HCT116 (cell line): ENCODE data around the gene SPEF2. TPM values are rescaled to one million over a fixed set of nuclear protein-coding genes. Genes with fewer than 3 reads are reported as not detected.

Experiments
- ATAC-seq: fragments of 200-7000 bp; cut with Tn5 transposase; 2 replicates; pipeline ENCODE4 v1.9.1; 2020; ENCODE audit warnings: mild to moderate bottlenecking, moderate library complexity
- BruUV-seq: library from RNA; stranded (reverse); fragments of 400-500 nt; replicated peaks from 2 replicates; lab custom pipeline; 2021; lab: Mats Ljungman, UMichigan
- CTCF ChIA-PET: fragments of 300-600 bp; sonication (Branson Sonifier 250); formaldehyde crosslinking; loops from one replicate; lab custom pipeline; 2021; ENCODE audit warnings: antibody characterized with exemption; lab: Charles Lee
- POLR2A ChIA-PET: fragments of 300-600, 350-600 bp; sonication (Branson Sonifier 250); formaldehyde crosslinking; loops from one replicate; lab custom pipeline; 2021; ENCODE audit warnings: antibody characterized with exemption; lab: Charles Lee
- RAD21 ChIA-PET, 2 experiments: fragments of 300-600 bp; sonication (Branson Sonifier 250); formaldehyde crosslinking; loops; one replicate each; lab custom pipeline; 2023; ENCODE audit warnings: low total read pairs in 2 of 2; ENCODE audit not compliant: uncharacterized antibody in 2 of 2, unreplicated experiment in 2 of 2, low non-redundant PET in 1 of 2; lab: Charles Lee
- DNase-seq: peaks from one replicate; pipeline ENCODE4 v3.0.0-alpha.2; 2010; ENCODE audit warnings: low read depth, low spot score
- H2AFZ ChIP-seq: fragments of 200-600 bp; shearing (Covaris generic), sonication (generic); 2 replicates; pipeline ENCODE4 v1.6.1; 2017; ENCODE audit warnings: low read depth, mixed run types, mixed read lengths, antibody characterized with exemption, low read length; ENCODE audit not compliant: poor library complexity, severe bottlenecking
- H3K27ac ChIP-seq: 2 replicates; pipeline ENCODE4 v1.5.1; 2012; ENCODE audit warnings: low read depth, low read length
- H3K27me3 ChIP-seq: fragments of 200-600 bp; sonication (generic); 2 replicates; pipeline ENCODE4 v1.6.1; 2016; ENCODE audit warnings: mixed run types, low read length, mixed read lengths; ENCODE audit not compliant: insufficient read depth
- H3K36me3 ChIP-seq, 2 experiments: fragments of 200-500 bp in 1 of 2; fragments of 200-600 bp in 1 of 2; sonication (Bioruptor generic) in 1 of 2; sonication (generic) in 1 of 2; 2 replicates each; pipeline versions ENCODE4 v1.5.1 to v1.6.1; 2014 to 2016; ENCODE audit warnings: low read length in 2 of 2, inconsistent platforms in 1 of 2, mixed read lengths in 1 of 2, mixed run types in 1 of 2; ENCODE audit not compliant: insufficient read depth in 2 of 2, control insufficient read depth in 1 of 2
- H3K4me1 ChIP-seq, 2 experiments: fragments of 200-600 bp in 1 of 2; sonication (generic) in 1 of 2; 2 replicates each; pipeline versions ENCODE4 v1.5.1 to v1.6.1; 2012 to 2017; ENCODE audit warnings: low read length in 2 of 2, inconsistent platforms in 1 of 2, mild to moderate bottlenecking in 1 of 2, mixed read lengths in 1 of 2, mixed run types in 1 of 2, moderate library complexity in 1 of 2; ENCODE audit not compliant: insufficient read depth in 2 of 2, control insufficient read depth in 1 of 2
- H3K4me2 ChIP-seq: fragments of 200-600 bp; sonication (generic); 2 replicates; pipeline ENCODE4 v1.6.1; 2017; ENCODE audit warnings: mixed run types, low read length, mixed read lengths
- H3K4me3 ChIP-seq, 2 experiments: fragments of 200-600 bp in 1 of 2; sonication (generic) in 1 of 2; replicated peaks in 1 of 2; 2 replicates each; pipeline ENCODE4 v1.5.1; 2011 to 2016; ENCODE audit warnings: low read length in 2 of 2, control low read depth in 1 of 2, low read depth in 1 of 2, mild to moderate bottlenecking in 1 of 2, mixed read lengths in 1 of 2, mixed run types in 1 of 2
- H3K79me2 ChIP-seq: fragments of 200-600 bp; sonication (generic); 2 replicates; pipeline ENCODE4 v1.6.1; 2017; ENCODE audit warnings: mild to moderate bottlenecking, mixed run types, low read length, moderate library complexity, mixed read lengths; ENCODE audit not compliant: insufficient read depth
- H3K9ac ChIP-seq: fragments of 200-600 bp; sonication (generic); 2 replicates; pipeline ENCODE4 v1.6.1; 2016; ENCODE audit warnings: low read length, mixed read lengths
- H3K9me2 ChIP-seq: fragments of 200-600 bp; sonication (generic), shearing (Covaris generic); 2 replicates; pipeline ENCODE4 v1.6.1; 2017; ENCODE audit warnings: mixed run types, mild to moderate bottlenecking, moderate library complexity; ENCODE audit not compliant: insufficient read depth
- H3K9me3 ChIP-seq, 2 experiments: fragments of 200-500 bp in 1 of 2; fragments of 200-600 bp in 1 of 2; sonication (Bioruptor generic) in 1 of 2; sonication (generic) in 1 of 2; 2 replicates each; pipeline ENCODE4 v1.6.1; 2014 to 2017; ENCODE audit warnings: low read length in 2 of 2, mixed read lengths in 2 of 2, inconsistent platforms in 1 of 2, low read depth in 1 of 2, mild to moderate bottlenecking in 1 of 2, mixed run types in 1 of 2, moderate library complexity in 1 of 2; ENCODE audit not compliant: control insufficient read depth in 1 of 2, insufficient read depth in 1 of 2
- H4K20me1 ChIP-seq: fragments of 200-600 bp; sonication (generic), shearing (Covaris generic); 2 replicates; pipeline ENCODE4 v1.6.1; 2017; ENCODE audit warnings: mixed run types, mild to moderate bottlenecking, moderate library complexity; ENCODE audit not compliant: insufficient read depth
- CBX3 ChIP-seq: IDR thresholded peaks from 2 replicates; pipeline ENCODE4 v1.6.1; 2012; ENCODE audit warnings: low read depth
- EGR1 ChIP-seq: IDR thresholded peaks from 2 replicates; pipeline ENCODE4 v1.6.1; 2012; ENCODE audit warnings: low read depth
- ELF1 ChIP-seq: IDR thresholded peaks from 2 replicates; pipeline ENCODE4 v1.6.1; 2012; ENCODE audit warnings: low read depth, borderline replicate concordance
- EZH2phosphoT487 ChIP-seq: fragments of 200-600 bp; IDR thresholded peaks from 2 replicates; pipeline ENCODE4 v1.6.1; 2018; ENCODE audit warnings: antibody characterized with exemption, borderline replicate concordance
- POLR2A ChIP-seq: IDR thresholded peaks from 2 replicates; pipeline ENCODE4 v1.7.0; 2011; ENCODE audit warnings: borderline replicate concordance; ENCODE audit not compliant: insufficient read depth, insufficient read length; ENCODE audit errors: extremely low read depth
- POLR2AphosphoS5 ChIP-seq: IDR thresholded peaks from 2 replicates; pipeline ENCODE4 v1.6.1; 2011; ENCODE audit warnings: mild to moderate bottlenecking, low read depth, low read length, moderate library complexity
- RAD21 ChIP-seq: IDR thresholded peaks from 2 replicates; pipeline ENCODE4 v1.6.1; 2012; ENCODE audit warnings: low read depth, mild to moderate bottlenecking
- SIN3A ChIP-seq: IDR thresholded peaks from 2 replicates; pipeline ENCODE4 v1.6.1; 2012; ENCODE audit warnings: low read depth
- SRF ChIP-seq: IDR thresholded peaks from 2 replicates; pipeline ENCODE4 v1.6.1; 2012; ENCODE audit warnings: low read depth
- TCF7L2 ChIP-seq: IDR thresholded peaks from 2 replicates; pipeline ENCODE4 v1.7.0; 2011; ENCODE audit warnings: borderline replicate concordance, inconsistent platforms; ENCODE audit not compliant: insufficient read depth, insufficient read length; ENCODE audit errors: extremely low read depth
- YY1 ChIP-seq: IDR thresholded peaks from 2 replicates; pipeline ENCODE4 v1.6.1; 2011; ENCODE audit warnings: low read length, low read depth, moderate library complexity, mild to moderate bottlenecking; ENCODE audit not compliant: insufficient replicate concordance; ENCODE audit errors: extremely low read depth
- ZFX ChIP-seq: fragments of 450-650 bp; IDR thresholded peaks from 2 replicates; pipeline ENCODE4 v1.6.1; 2017
- ZNF274 ChIP-seq: fragments of 200-500 bp; sonication (Bioruptor generic); IDR thresholded peaks from 2 replicates; pipeline ENCODE4 v1.6.1; 2014; ENCODE audit warnings: mild to moderate bottlenecking, low read depth, low read length, inconsistent platforms
- intact Hi-C: fragments of 100-400 bp; cut with micrococcal nuclease; formaldehyde crosslinking; loops from 2 replicates; pipeline ENCODE4 v1.10.0; 2022
- total RNA-seq: library from RNA; stranded (reverse); gene quantifications from one replicate; pipeline ENCODE4 v1.2.1, GENCODE V29; 2021; ENCODE audit not compliant: unreplicated experiment
- TF ChIP-seq, protein P1 (sequence below): IDR thresholded peaks from 2 replicates; pipeline ENCODE4 v1.6.1; 2012
- TF ChIP-seq, protein P2 (sequence below): IDR thresholded peaks from 2 replicates; pipeline ENCODE4 v1.6.1; 2011; ENCODE audit warnings: mild to moderate bottlenecking, low read length, moderate library complexity; ENCODE audit not compliant: insufficient replicate concordance; ENCODE audit errors: extremely low read depth
- TF ChIP-seq, protein P3 (sequence below): IDR thresholded peaks from 2 replicates; pipeline ENCODE4 v1.6.1; 2012; ENCODE audit warnings: low read depth
- TF ChIP-seq, protein P4 (sequence below): IDR thresholded peaks from 2 replicates; pipeline ENCODE4 v1.6.1; 2012

The SPEF2 gene
- total RNA-seq, 1 experiment from 2014 or later, result 4.6 TPM

DNA sequence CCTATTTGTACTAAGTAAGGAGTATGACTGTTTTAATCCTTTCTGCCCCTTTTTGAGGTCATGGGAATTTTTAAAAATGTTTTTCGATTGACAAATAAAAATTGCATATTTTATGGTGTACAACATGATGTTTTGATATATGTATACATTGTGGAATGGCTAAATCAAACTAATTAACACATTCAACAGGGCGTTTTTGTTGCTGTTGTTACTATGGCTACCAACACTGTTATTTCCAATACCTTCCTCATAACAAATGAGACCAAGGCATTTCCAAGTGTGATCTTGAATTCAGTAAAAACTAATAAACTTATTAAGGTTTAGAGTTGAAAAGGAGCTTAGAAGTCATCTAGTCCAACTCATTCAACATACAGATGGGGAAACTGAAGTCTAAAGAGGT is 30.2 kb upstream of the SPEF2 start:
- CTCF ChIA-PET, result no interaction called here
- Histone ChIP-seq H3K4me2 (no peak overlapping the region), H3K4me1 (no peaks in the 10 kb centered on the region), H3K9ac (no peak overlapping the region), H3K27me3 (peaks cover 26% of the 10 kb centered on the region), H3K9me2 (no peaks in the 10 kb centered on the region), H3K79me2 (no peaks in the 10 kb centered on the region), H2AFZ (no peak overlapping the region), H3K36me3 (no peaks in the 10 kb centered on the region), H3K4me3 (no peak overlapping the region), H4K20me1 (no peaks in the 10 kb centered on the region), H3K9me3 (no peaks in the 10 kb centered on the region), H3K27ac (no peak overlapping the region)
- no peak for TF ChIP-seq ZFX
- TF ChIP-seq, protein P1, sequence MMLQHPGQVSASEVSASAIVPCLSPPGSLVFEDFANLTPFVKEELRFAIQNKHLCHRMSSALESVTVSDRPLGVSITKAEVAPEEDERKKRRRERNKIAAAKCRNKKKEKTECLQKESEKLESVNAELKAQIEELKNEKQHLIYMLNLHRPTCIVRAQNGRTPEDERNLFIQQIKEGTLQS, result no peak
- TF ChIP-seq, protein P2, sequence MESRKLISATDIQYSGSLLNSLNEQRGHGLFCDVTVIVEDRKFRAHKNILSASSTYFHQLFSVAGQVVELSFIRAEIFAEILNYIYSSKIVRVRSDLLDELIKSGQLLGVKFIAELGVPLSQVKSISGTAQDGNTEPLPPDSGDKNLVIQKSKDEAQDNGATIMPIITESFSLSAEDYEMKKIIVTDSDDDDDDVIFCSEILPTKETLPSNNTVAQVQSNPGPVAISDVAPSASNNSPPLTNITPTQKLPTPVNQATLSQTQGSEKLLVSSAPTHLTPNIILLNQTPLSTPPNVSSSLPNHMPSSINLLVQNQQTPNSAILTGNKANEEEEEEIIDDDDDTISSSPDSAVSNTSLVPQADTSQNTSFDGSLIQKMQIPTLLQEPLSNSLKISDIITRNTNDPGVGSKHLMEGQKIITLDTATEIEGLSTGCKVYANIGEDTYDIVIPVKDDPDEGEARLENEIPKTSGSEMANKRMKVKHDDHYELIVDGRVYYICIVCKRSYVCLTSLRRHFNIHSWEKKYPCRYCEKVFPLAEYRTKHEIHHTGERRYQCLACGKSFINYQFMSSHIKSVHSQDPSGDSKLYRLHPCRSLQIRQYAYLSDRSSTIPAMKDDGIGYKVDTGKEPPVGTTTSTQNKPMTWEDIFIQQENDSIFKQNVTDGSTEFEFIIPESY, result no peak
- TF ChIP-seq POLR2A, result no peak
- no peak for TF ChIP-seq ELF1
- no peak for TF ChIP-seq SRF
- TF ChIP-seq EZH2phosphoT487, result no peak
- no peak for TF ChIP-seq POLR2AphosphoS5
- TF ChIP-seq CBX3, result no peak
- TF ChIP-seq, protein P3, sequence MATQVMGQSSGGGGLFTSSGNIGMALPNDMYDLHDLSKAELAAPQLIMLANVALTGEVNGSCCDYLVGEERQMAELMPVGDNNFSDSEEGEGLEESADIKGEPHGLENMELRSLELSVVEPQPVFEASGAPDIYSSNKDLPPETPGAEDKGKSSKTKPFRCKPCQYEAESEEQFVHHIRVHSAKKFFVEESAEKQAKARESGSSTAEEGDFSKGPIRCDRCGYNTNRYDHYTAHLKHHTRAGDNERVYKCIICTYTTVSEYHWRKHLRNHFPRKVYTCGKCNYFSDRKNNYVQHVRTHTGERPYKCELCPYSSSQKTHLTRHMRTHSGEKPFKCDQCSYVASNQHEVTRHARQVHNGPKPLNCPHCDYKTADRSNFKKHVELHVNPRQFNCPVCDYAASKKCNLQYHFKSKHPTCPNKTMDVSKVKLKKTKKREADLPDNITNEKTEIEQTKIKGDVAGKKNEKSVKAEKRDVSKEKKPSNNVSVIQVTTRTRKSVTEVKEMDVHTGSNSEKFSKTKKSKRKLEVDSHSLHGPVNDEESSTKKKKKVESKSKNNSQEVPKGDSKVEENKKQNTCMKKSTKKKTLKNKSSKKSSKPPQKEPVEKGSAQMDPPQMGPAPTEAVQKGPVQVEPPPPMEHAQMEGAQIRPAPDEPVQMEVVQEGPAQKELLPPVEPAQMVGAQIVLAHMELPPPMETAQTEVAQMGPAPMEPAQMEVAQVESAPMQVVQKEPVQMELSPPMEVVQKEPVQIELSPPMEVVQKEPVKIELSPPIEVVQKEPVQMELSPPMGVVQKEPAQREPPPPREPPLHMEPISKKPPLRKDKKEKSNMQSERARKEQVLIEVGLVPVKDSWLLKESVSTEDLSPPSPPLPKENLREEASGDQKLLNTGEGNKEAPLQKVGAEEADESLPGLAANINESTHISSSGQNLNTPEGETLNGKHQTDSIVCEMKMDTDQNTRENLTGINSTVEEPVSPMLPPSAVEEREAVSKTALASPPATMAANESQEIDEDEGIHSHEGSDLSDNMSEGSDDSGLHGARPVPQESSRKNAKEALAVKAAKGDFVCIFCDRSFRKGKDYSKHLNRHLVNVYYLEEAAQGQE, result no peak
- TF ChIP-seq SIN3A, result no peak
- TF ChIP-seq, protein P4, sequence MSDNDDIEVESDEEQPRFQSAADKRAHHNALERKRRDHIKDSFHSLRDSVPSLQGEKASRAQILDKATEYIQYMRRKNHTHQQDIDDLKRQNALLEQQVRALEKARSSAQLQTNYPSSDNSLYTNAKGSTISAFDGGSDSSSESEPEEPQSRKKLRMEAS, result no peak
- no peak for TF ChIP-seq ZNF274
- TF ChIP-seq YY1, result no peak
- TF ChIP-seq TCF7L2, result no peak
- TF ChIP-seq EGR1, result no peak
- no peak for TF ChIP-seq RAD21
- ATAC-seq, result no peak
- POLR2A ChIA-PET, result no interaction called here
- BruUV-seq, result no TSS peak
- RAD21 ChIA-PET, result no interaction called here
- intact Hi-C loops, result no loop called here
- DNase-seq, result no peak
